Measurements from ENCODE around the gene MXD4. TPM values are rescaled to one million over a fixed set of nuclear protein-coding genes. Genes with fewer than 3 reads are reported as not detected.

MXD4 gene
- polyA plus RNA-seq, 1 donor (not counting 4 experiments of a cell fraction or from before 2014, with no cell fraction given) = 26.0 TPM

GRCh38 chr4:2301806-2302205, 39.9 kb upstream of the MXD4 start:
- no peaks in the 10 kb centered on the region for H3K79me2 ChIP-seq (ENCODE audit: control insufficient read depth, insufficient read depth, low read length)
- no peaks in the 10 kb centered on the region for H3K9me3 ChIP-seq (ENCODE audit: control insufficient read depth, low read depth, low read length)
- TF ChIP-seq, protein P1, sequence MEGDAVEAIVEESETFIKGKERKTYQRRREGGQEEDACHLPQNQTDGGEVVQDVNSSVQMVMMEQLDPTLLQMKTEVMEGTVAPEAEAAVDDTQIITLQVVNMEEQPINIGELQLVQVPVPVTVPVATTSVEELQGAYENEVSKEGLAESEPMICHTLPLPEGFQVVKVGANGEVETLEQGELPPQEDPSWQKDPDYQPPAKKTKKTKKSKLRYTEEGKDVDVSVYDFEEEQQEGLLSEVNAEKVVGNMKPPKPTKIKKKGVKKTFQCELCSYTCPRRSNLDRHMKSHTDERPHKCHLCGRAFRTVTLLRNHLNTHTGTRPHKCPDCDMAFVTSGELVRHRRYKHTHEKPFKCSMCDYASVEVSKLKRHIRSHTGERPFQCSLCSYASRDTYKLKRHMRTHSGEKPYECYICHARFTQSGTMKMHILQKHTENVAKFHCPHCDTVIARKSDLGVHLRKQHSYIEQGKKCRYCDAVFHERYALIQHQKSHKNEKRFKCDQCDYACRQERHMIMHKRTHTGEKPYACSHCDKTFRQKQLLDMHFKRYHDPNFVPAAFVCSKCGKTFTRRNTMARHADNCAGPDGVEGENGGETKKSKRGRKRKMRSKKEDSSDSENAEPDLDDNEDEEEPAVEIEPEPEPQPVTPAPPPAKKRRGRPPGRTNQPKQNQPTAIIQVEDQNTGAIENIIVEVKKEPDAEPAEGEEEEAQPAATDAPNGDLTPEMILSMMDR (optimal IDR thresholded peaks at IDR 0.05 in 1 of 3, IDR thresholded peaks at IDR 0.05 in 1 of 3, conservative IDR thresholded peaks at IDR 0.05 in 1 of 3; ENCODE audit: extremely low read depth in 1 of 3, insufficient read depth in 2 of 3, low read length in 3 of 3) = no peak
- TF ChIP-seq EZH2 (IDR thresholded peaks at IDR 0.05; ENCODE audit: low read length) = no peak
- no peak for FAIRE-seq
- no peak overlapping the region for H3K9ac ChIP-seq (ENCODE audit: control insufficient read depth, extremely low read depth, insufficient read depth, low read length)
- H3K27ac ChIP-seq (ENCODE audit: control insufficient read depth, insufficient read depth, low read length) = no peak overlapping the region
- DNase-seq (ENCODE audit: low read depth, low spot score) = no peak
- dilution Hi-C loops (cut with MboI; ENCODE audit: extremely low pct_ligation_motif_present, low sequenced_read_pairs) = no loop called here
- no peaks in the 10 kb centered on the region for H3K4me1 ChIP-seq (ENCODE audit: control insufficient read depth, extremely low read depth, insufficient read depth, low read length)
- no peak overlapping the region for H2AFZ ChIP-seq (ENCODE audit: control insufficient read depth, low read length)
- H3K36me3 ChIP-seq (ENCODE audit: control insufficient read depth in 2 of 2, extremely low read depth in 1 of 2, insufficient read depth in 2 of 2, low read length in 2 of 2) = no peaks in the 10 kb centered on the region
- H3K27me3 ChIP-seq (ENCODE audit: control insufficient read depth, extremely low read depth, insufficient read depth, low read length) = peaks cover 9% of the 10 kb centered on the region
- no peak overlapping the region for H3K4me2 ChIP-seq (ENCODE audit: control insufficient read depth, extremely low read depth, insufficient read depth, low read depth, low read length)
- no peaks in the 10 kb centered on the region for H4K20me1 ChIP-seq (ENCODE audit: control insufficient read depth, extremely low read depth, insufficient read depth, low read length)
- no peak overlapping the region for H3K4me3 ChIP-seq (ENCODE audit: control insufficient read depth in 2 of 3, extremely low read depth in 1 of 3, insufficient read depth in 2 of 3, low read depth in 1 of 3, low read length in 3 of 3)
- H3K9me1 ChIP-seq (ENCODE audit: control insufficient read depth, extremely low read depth, insufficient read depth, low read length) = no peaks in the 10 kb centered on the region

- H3K27ac ChIP-seq (ENCODE audit: control insufficient read depth, insufficient read depth, low read length) = no peak overlapping the region
- no peaks in the 10 kb centered on the region for H4K20me1 ChIP-seq (ENCODE audit: control insufficient read depth, extremely low read depth, insufficient read depth, low read length)
- H3K9me1 ChIP-seq (ENCODE audit: control insufficient read depth, extremely low read depth, insufficient read depth, low read length) = no peaks in the 10 kb centered on the region
- no peak overlapping the region for H2AFZ ChIP-seq (ENCODE audit: control insufficient read depth, low read length)
- TF ChIP-seq, protein P1 (optimal IDR thresholded peaks at IDR 0.05 in 1 of 3, IDR thresholded peaks at IDR 0.05 in 1 of 3, conservative IDR thresholded peaks at IDR 0.05 in 1 of 3; ENCODE audit: extremely low read depth in 1 of 3, insufficient read depth in 2 of 3, low read length in 3 of 3) = no peak
- TF ChIP-seq EZH2 (IDR thresholded peaks at IDR 0.05; ENCODE audit: low read length) = no peak
- H3K36me3 ChIP-seq (ENCODE audit: control insufficient read depth in 2 of 2, extremely low read depth in 1 of 2, insufficient read depth in 2 of 2, low read length in 2 of 2) = no peaks in the 10 kb centered on the region
- no peak overlapping the region for H3K4me3 ChIP-seq (ENCODE audit: control insufficient read depth in 2 of 3, extremely low read depth in 1 of 3, insufficient read depth in 2 of 3, low read depth in 1 of 3, low read length in 3 of 3)
- peaks cover 9% of the 10 kb centered on the region for H3K27me3 ChIP-seq (ENCODE audit: control insufficient read depth, extremely low read depth, insufficient read depth, low read length)
- H3K9me3 ChIP-seq (ENCODE audit: control insufficient read depth, low read depth, low read length) = no peaks in the 10 kb centered on the region
- no peaks in the 10 kb centered on the region for H3K79me2 ChIP-seq (ENCODE audit: control insufficient read depth, insufficient read depth, low read length)
- no peak overlapping the region for H3K4me2 ChIP-seq (ENCODE audit: control insufficient read depth, extremely low read depth, insufficient read depth, low read depth, low read length)
- no peak overlapping the region for H3K9ac ChIP-seq (ENCODE audit: control insufficient read depth, extremely low read depth, insufficient read depth, low read length)
- dilution Hi-C loops (cut with MboI; ENCODE audit: extremely low pct_ligation_motif_present, low sequenced_read_pairs) = no loop called here
- FAIRE-seq (no peak), DNase-seq (ENCODE audit: low read depth, low spot score) (no peak)
- H3K4me1 ChIP-seq (ENCODE audit: control insufficient read depth, extremely low read depth, insufficient read depth, low read length) = no peaks in the 10 kb centered on the region
Observed at GRCh38 chr4:2301225-2301642, 39.3 kb upstream of the MXD4 start.

Measured in keratinocyte (primary cell).